ENCODE data around the gene CD52. TPM values are rescaled to one million over a fixed set of nuclear protein-coding genes. Genes with fewer than 3 reads are reported as not detected.

The CD52 gene
- total and polyA plus RNA-seq, 2 experiments from 2014 or later: 7.3 TPM; not detected in 1

DNA sequence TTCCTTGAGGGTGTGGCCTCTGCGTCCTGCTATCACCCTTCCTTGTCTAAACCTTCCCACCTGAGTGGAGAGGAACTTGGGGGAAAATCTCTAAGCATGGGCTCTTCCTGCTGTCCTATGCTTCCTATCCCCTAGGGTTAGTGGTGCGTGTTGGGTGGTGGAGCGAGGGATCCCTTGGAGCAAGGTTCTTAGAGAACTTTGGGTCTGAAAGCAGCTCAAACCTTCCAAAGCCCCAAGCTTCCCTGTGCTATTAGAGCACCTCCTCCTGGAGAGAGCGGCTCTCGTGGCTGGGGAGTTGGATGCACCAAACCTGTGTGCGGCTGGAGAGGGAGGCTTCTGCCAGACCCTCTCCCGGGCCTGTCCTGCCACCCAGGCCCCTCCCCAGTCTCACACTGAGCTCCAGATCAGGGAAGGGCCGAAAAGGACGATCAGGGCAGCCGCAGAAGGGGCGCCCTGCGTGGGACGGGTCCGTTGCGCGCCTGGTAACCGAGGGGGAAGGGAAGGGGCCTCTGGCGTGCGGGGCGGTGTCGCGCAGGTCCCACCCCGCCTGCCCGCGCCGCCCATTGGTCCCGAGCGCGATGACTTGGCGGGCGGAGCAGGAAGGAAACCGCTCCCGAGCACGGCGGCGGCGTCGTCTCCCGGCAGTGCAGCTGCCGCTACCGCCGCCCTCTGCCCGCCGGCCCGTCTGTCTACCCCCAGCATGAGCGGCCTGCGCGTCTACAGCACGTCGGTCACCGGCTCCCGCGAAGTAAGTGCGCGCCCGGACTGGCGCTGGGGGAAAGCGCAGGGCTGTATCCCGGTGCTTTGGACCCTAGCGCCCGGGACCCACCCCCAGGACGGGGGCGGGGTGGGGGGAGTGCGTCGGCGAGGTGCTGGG, 38.1 kb upstream of the CD52 start, which contains the start of gene SH3BGRL3:
SH3BGRL3 (plus strand) TSS at position 631 of the 877 bp plus-strand sequence; CDS start at position 701, 70 bp downstream.
- TF ChIP-seq NANOG (IDR thresholded peaks at IDR 0.05; ENCODE audit: borderline replicate concordance) (no peak), CREB1 (CRISPR knock-in tag; IDR thresholded peaks at IDR 0.05; ENCODE audit: low read depth) (peak; percentile 52; the same call in 1 of the 2 replicates), JUNB (IDR thresholded peaks at IDR 0.05; ENCODE audit: unreplicated experiment) (no peak), EZH2 (IDR thresholded peaks at IDR 0.05; ENCODE audit: low read depth, unreplicated experiment) (no peak), POLR2AphosphoS5 (IDR thresholded peaks at IDR 0.05; ENCODE audit: low read depth) (peak; percentile 89), ZNF331 (CRISPR knock-in tag; IDR thresholded peaks at IDR 0.05; ENCODE audit: low read depth) (no peak), STAT1 (IDR thresholded peaks at IDR 0.05; ENCODE audit: unreplicated experiment) (no peak), ZNF114 (CRISPR knock-in tag; IDR thresholded peaks at IDR 0.05) (no peak), EZH2phosphoT487 (IDR thresholded peaks at IDR 0.05; ENCODE audit: unreplicated experiment) (no peak)
- TF ChIP-seq, protein P1, sequence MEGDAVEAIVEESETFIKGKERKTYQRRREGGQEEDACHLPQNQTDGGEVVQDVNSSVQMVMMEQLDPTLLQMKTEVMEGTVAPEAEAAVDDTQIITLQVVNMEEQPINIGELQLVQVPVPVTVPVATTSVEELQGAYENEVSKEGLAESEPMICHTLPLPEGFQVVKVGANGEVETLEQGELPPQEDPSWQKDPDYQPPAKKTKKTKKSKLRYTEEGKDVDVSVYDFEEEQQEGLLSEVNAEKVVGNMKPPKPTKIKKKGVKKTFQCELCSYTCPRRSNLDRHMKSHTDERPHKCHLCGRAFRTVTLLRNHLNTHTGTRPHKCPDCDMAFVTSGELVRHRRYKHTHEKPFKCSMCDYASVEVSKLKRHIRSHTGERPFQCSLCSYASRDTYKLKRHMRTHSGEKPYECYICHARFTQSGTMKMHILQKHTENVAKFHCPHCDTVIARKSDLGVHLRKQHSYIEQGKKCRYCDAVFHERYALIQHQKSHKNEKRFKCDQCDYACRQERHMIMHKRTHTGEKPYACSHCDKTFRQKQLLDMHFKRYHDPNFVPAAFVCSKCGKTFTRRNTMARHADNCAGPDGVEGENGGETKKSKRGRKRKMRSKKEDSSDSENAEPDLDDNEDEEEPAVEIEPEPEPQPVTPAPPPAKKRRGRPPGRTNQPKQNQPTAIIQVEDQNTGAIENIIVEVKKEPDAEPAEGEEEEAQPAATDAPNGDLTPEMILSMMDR (conservative IDR thresholded peaks at IDR 0.05; ENCODE audit: low read depth in 2 of 2): peak; percentile 69 to 77
- TF ChIP-seq, protein P2, sequence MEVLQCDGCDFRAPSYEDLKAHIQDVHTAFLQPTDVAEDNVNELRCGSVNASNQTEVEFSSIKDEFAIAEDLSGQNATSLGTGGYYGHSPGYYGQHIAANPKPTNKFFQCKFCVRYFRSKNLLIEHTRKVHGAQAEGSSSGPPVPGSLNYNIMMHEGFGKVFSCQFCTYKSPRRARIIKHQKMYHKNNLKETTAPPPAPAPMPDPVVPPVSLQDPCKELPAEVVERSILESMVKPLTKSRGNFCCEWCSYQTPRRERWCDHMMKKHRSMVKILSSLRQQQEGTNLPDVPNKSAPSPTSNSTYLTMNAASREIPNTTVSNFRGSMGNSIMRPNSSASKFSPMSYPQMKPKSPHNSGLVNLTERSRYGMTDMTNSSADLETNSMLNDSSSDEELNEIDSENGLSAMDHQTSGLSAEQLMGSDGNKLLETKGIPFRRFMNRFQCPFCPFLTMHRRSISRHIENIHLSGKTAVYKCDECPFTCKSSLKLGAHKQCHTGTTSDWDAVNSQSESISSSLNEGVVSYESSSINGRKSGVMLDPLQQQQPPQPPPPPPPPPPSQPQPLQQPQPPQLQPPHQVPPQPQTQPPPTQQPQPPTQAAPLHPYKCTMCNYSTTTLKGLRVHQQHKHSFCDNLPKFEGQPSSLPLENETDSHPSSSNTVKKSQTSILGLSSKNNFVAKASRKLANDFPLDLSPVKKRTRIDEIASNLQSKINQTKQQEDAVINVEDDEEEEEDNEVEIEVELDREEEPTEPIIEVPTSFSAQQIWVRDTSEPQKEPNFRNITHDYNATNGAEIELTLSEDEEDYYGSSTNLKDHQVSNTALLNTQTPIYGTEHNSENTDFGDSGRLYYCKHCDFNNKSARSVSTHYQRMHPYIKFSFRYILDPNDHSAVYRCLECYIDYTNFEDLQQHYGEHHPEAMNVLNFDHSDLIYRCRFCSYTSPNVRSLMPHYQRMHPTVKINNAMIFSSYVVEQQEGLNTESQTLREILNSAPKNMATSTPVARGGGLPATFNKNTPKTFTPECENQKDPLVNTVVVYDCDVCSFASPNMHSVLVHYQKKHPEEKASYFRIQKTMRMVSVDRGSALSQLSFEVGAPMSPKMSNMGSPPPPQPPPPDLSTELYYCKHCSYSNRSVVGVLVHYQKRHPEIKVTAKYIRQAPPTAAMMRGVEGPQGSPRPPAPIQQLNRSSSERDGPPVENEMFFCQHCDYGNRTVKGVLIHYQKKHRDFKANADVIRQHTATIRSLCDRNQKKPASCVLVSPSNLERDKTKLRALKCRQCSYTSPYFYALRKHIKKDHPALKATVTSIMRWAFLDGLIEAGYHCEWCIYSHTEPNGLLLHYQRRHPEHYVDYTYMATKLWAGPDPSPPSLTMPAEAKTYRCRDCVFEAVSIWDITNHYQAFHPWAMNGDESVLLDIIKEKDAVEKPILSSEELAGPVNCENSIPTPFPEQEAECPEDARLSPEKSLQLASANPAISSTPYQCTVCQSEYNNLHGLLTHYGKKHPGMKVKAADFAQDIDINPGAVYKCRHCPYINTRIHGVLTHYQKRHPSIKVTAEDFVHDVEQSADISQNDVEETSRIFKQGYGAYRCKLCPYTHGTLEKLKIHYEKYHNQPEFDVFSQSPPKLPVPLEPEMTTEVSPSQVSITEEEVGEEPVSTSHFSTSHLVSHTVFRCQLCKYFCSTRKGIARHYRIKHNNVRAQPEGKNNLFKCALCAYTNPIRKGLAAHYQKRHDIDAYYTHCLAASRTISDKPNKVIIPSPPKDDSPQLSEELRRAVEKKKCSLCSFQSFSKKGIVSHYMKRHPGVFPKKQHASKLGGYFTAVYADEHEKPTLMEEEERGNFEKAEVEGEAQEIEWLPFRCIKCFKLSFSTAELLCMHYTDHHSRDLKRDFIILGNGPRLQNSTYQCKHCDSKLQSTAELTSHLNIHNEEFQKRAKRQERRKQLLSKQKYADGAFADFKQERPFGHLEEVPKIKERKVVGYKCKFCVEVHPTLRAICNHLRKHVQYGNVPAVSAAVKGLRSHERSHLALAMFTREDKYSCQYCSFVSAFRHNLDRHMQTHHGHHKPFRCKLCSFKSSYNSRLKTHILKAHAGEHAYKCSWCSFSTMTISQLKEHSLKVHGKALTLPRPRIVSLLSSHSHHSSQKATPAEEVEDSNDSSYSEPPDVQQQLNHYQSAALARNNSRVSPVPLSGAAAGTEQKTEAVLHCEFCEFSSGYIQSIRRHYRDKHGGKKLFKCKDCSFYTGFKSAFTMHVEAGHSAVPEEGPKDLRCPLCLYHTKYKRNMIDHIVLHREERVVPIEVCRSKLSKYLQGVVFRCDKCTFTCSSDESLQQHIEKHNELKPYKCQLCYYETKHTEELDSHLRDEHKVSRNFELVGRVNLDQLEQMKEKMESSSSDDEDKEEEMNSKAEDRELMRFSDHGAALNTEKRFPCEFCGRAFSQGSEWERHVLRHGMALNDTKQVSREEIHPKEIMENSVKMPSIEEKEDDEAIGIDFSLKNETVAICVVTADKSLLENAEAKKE (CRISPR knock-in tag; IDR thresholded peaks at IDR 0.05): no peak
- TF ChIP-seq, protein P3, sequence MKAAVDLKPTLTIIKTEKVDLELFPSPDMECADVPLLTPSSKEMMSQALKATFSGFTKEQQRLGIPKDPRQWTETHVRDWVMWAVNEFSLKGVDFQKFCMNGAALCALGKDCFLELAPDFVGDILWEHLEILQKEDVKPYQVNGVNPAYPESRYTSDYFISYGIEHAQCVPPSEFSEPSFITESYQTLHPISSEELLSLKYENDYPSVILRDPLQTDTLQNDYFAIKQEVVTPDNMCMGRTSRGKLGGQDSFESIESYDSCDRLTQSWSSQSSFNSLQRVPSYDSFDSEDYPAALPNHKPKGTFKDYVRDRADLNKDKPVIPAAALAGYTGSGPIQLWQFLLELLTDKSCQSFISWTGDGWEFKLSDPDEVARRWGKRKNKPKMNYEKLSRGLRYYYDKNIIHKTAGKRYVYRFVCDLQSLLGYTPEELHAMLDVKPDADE (IDR thresholded peaks at IDR 0.05): no peak
- TF ChIP-seq, protein P4, sequence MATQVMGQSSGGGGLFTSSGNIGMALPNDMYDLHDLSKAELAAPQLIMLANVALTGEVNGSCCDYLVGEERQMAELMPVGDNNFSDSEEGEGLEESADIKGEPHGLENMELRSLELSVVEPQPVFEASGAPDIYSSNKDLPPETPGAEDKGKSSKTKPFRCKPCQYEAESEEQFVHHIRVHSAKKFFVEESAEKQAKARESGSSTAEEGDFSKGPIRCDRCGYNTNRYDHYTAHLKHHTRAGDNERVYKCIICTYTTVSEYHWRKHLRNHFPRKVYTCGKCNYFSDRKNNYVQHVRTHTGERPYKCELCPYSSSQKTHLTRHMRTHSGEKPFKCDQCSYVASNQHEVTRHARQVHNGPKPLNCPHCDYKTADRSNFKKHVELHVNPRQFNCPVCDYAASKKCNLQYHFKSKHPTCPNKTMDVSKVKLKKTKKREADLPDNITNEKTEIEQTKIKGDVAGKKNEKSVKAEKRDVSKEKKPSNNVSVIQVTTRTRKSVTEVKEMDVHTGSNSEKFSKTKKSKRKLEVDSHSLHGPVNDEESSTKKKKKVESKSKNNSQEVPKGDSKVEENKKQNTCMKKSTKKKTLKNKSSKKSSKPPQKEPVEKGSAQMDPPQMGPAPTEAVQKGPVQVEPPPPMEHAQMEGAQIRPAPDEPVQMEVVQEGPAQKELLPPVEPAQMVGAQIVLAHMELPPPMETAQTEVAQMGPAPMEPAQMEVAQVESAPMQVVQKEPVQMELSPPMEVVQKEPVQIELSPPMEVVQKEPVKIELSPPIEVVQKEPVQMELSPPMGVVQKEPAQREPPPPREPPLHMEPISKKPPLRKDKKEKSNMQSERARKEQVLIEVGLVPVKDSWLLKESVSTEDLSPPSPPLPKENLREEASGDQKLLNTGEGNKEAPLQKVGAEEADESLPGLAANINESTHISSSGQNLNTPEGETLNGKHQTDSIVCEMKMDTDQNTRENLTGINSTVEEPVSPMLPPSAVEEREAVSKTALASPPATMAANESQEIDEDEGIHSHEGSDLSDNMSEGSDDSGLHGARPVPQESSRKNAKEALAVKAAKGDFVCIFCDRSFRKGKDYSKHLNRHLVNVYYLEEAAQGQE (IDR thresholded peaks at IDR 0.05; ENCODE audit: unreplicated experiment): peak; percentile 29
- ATAC-seq (peak; percentile 67), DNase-seq (ENCODE audit: low spot score) (peak; percentile 86)
- H3K4me1 Mint-ChIP-seq: peaks cover 45% of the 10 kb centered on the region
- Histone ChIP-seq H3K4me3 (peak within 1 kb of the TSS; percentile 85), H3K79me2 (replicated peaks; ENCODE audit: insufficient read depth) (no peaks in the 10 kb centered on the region), H3K9me2 (ENCODE audit: insufficient read depth) (no peaks in the 10 kb centered on the region), H3K36me3 (ENCODE audit: insufficient read depth) (peaks cover 21% of the 10 kb centered on the region), H3K27ac (ENCODE audit: low read depth) (peak within 1 kb of the TSS; percentile 78; the same call in 1 of the 2 replicates), H3F3A (replicated peaks; ENCODE audit: low read depth) (peaks cover 27% of the 10 kb centered on the region), H3K27me3 (ENCODE audit: insufficient read depth) (no peaks in the 10 kb centered on the region), H2AFZ (peak within 1 kb of the TSS; percentile 43; the same call in 1 of the 2 replicates), H3K4me1 (ENCODE audit: insufficient read depth) (peaks cover 15% of the 10 kb centered on the region), H3K4me2 (peak within 1 kb of the TSS; percentile 92), H4K20me1 (replicated peaks; ENCODE audit: insufficient read depth) (no peaks in the 10 kb centered on the region; the same call in 1 of the 2 replicates)
- H3K27me3 Mint-ChIP-seq (ENCODE audit: insufficient read depth, low read depth, poor library complexity): peaks cover 24% of the 10 kb centered on the region
- peak within 1 kb of the TSS; percentile 88 for H3K4me3 Mint-ChIP-seq
- no peaks in the 10 kb centered on the region; the same call in 2 of the 3 replicates for H3K9me3 Mint-ChIP-seq
- H3K36me3 Mint-ChIP-seq (ENCODE audit: low read depth): peaks cover 44% of the 10 kb centered on the region
- peak within 1 kb of the TSS; percentile 96 for H3K27ac Mint-ChIP-seq
